ENCODE measurements around the gene PROM2. TPM values are rescaled to one million over a fixed set of nuclear protein-coding genes. Genes with fewer than 3 reads are reported as not detected.

Gene PROM2
- total RNA-seq, 1 donor from 2014 or later, result 0.35 TPM

GRCh38 chr2:95329891-95330793 is 55.9 kb downstream of the PROM2 start:
- ATAC-seq (peak; percentile 77), DNase-seq (peak; percentile 46)
- intact Hi-C loops (cut with micrococcal nuclease), result no loop called here

- DNase-seq, result no peak
- intact Hi-C loops (cut with micrococcal nuclease), result no loop called here
- no peak for ATAC-seq
These were observed 56.6 kb downstream of the PROM2 start for GRCh38 chr2:95330794-95331338.

- no peak for ATAC-seq
- intact Hi-C loops (cut with micrococcal nuclease), result no loop called here
- peak; percentile 18 for DNase-seq
These were observed 57.4 kb downstream of the PROM2 start for GRCh38 chr2:95331606-95332005.

- no peak for ATAC-seq
- peak; percentile 11 for DNase-seq
- intact Hi-C loops (cut with micrococcal nuclease), result no loop called here
These were observed 57.8 kb downstream of the PROM2 start for GRCh38 chr2:95332036-95332435.

- intact Hi-C loops (cut with micrococcal nuclease), result no loop called here
- ATAC-seq (no peak), DNase-seq (peak; percentile 4)
These were observed 58.8 kb downstream of the PROM2 start for GRCh38 chr2:95333056-95333455.

- intact Hi-C loops (cut with micrococcal nuclease), result no loop called here
- ATAC-seq, result no peak
- peak; percentile 15 for DNase-seq
These were observed 59.7 kb downstream of the PROM2 start for GRCh38 chr2:95333888-95334338.

- no peak for ATAC-seq
- intact Hi-C loops (cut with micrococcal nuclease), result no loop called here
- no peak for DNase-seq
These were observed 60.8 kb downstream of the PROM2 start for GRCh38 chr2:95334916-95335641.

- ATAC-seq (no peak), DNase-seq (no peak)
- intact Hi-C loops (cut with micrococcal nuclease), result no loop called here
These were observed 62.2 kb downstream of the PROM2 start for GRCh38 chr2:95336406-95336805.

GRCh38 chr2:95337829-95338228 is 63.6 kb downstream of the PROM2 start:
- DNase-seq (peak; percentile 3), ATAC-seq (no peak)
- intact Hi-C loops (cut with micrococcal nuclease), result no loop called here

Other genes with a start within 250 kb of the PROM2 start
- gene MAL, start 248.7 kb upstream of the PROM2 start, total RNA-seq, result 3.9 TPM
- 88.2 TPM for gene MRPS5, start 152.6 kb upstream of the PROM2 start, total RNA-seq
- 15.4 TPM for gene ZNF514, start 114.6 kb upstream of the PROM2 start, total RNA-seq
- 3.6 TPM for gene ZNF2, start 108.6 kb upstream of the PROM2 start, total RNA-seq
- gene ZNF892, start 66.9 kb upstream of the PROM2 start, total RNA-seq, result 3.0 TPM
- gene KCNIP3, start 22.9 kb downstream of the PROM2 start, total RNA-seq, result 5.3 TPM
- 46.3 TPM for gene FAHD2A, start 128.3 kb downstream of the PROM2 start, total RNA-seq
- gene TRIM43B, start 210.3 kb downstream of the PROM2 start, total RNA-seq, result not detected